Keratinocyte (primary cell): ENCODE data around the gene PLD4. TPM values are rescaled to one million over a fixed set of nuclear protein-coding genes. Genes with fewer than 3 reads are reported as not detected.

Source experiments
- DNase-seq: peaks from one replicate; pipeline ENCODE4 v3.0.0-alpha.2; 2011; ENCODE audit warnings: low read depth, missing footprints, low spot score
- FAIRE-seq: peaks from 2 replicates; lab custom pipeline; 2011; peaks lifted over from hg19 to GRCh38; lab: Jason Lieb, UNC
- H2AFZ ChIP-seq: 2 replicates; pipeline ENCODE4 v1.6.0; 2012; ENCODE audit warnings: low read length, control low read depth, inconsistent platforms; ENCODE audit not compliant: control insufficient read depth
- H3K27ac ChIP-seq: 2 replicates; pipeline ENCODE4 v1.5.1; 2011; ENCODE audit warnings: low read length; ENCODE audit not compliant: control insufficient read depth, insufficient read depth
- H3K27me3 ChIP-seq: 3 replicates; pipeline ENCODE4 v1.6.0; 2011; ENCODE audit warnings: low read length; ENCODE audit not compliant: control insufficient read depth, insufficient read depth; ENCODE audit errors: extremely low read depth
- H3K36me3 ChIP-seq, 2 experiments: 2 replicates in 1 of 2; 3 replicates in 1 of 2; pipeline ENCODE4 v1.5.1; 2011; ENCODE audit warnings: low read length in 2 of 2, mild to moderate bottlenecking in 1 of 2; ENCODE audit not compliant: control insufficient read depth in 2 of 2, insufficient read depth in 2 of 2; ENCODE audit errors: extremely low read depth in 1 of 2
- H3K4me1 ChIP-seq: 3 replicates; pipeline ENCODE4 v1.5.1; 2011; ENCODE audit warnings: low read length; ENCODE audit not compliant: control insufficient read depth, insufficient read depth; ENCODE audit errors: extremely low read depth
- H3K4me2 ChIP-seq: 3 replicates; pipeline ENCODE4 v1.6.0; 2011; ENCODE audit warnings: low read depth, low read length; ENCODE audit not compliant: control insufficient read depth, insufficient read depth; ENCODE audit errors: extremely low read depth
- H3K4me3 ChIP-seq, 3 experiments: fragments of 200-600 bp in 1 of 3; sonication (generic) in 1 of 3; 2 replicates in 2 of 3; 3 replicates in 1 of 3; pipeline ENCODE4 v1.5.1; 2011 to 2016; ENCODE audit warnings: low read length in 3 of 3, mild to moderate bottlenecking in 3 of 3, control low read depth in 2 of 3, inconsistent platforms in 1 of 3, low read depth in 1 of 3, mixed read lengths in 1 of 3, mixed run types in 1 of 3, moderate library complexity in 1 of 3; ENCODE audit not compliant: control insufficient read depth in 2 of 3, insufficient read depth in 2 of 3; ENCODE audit errors: extremely low read depth in 1 of 3
- H3K79me2 ChIP-seq: 2 replicates; pipeline ENCODE4 v1.6.0; 2012; ENCODE audit warnings: low read length; ENCODE audit not compliant: control insufficient read depth, insufficient read depth
- H3K9ac ChIP-seq: 3 replicates; pipeline ENCODE4 v1.6.0; 2011; ENCODE audit warnings: low read length; ENCODE audit not compliant: control insufficient read depth, insufficient read depth; ENCODE audit errors: extremely low read depth
- H3K9me1 ChIP-seq: 3 replicates; pipeline ENCODE4 v1.6.0; 2011; ENCODE audit warnings: low read length; ENCODE audit not compliant: control insufficient read depth, insufficient read depth; ENCODE audit errors: extremely low read depth
- H3K9me3 ChIP-seq: 2 replicates; pipeline ENCODE4 v1.5.1; 2012; ENCODE audit warnings: low read depth, low read length; ENCODE audit not compliant: control insufficient read depth
- H4K20me1 ChIP-seq: 3 replicates; pipeline ENCODE4 v1.6.0; 2011; ENCODE audit warnings: low read length; ENCODE audit not compliant: control insufficient read depth, insufficient read depth; ENCODE audit errors: extremely low read depth
- CTCF ChIP-seq, 3 experiments: IDR thresholded peaks in 1 of 3; conservative IDR thresholded peaks in 1 of 3; optimal IDR thresholded peaks in 1 of 3; 2 replicates in 2 of 3; 3 replicates in 1 of 3; pipeline versions ENCODE3 to v1.5.1; 2011; ENCODE audit warnings: low read length in 3 of 3, mild to moderate bottlenecking in 3 of 3, moderate library complexity in 2 of 3, control low read depth in 1 of 3, inconsistent platforms in 1 of 3; ENCODE audit not compliant: insufficient read depth in 2 of 3; ENCODE audit errors: extremely low read depth in 1 of 3
- EZH2 ChIP-seq: IDR thresholded peaks from one replicate; pipeline ENCODE4 v1.6.1; 2012; ENCODE audit warnings: inconsistent platforms, mild to moderate bottlenecking, low read length, moderate library complexity
- dilution Hi-C: fragments of 300-500 bp; cut with MboI; formaldehyde crosslinking; loops from one replicate; pipeline ENCODE4 v1.7.0; 2020; ENCODE audit warnings: low sequenced_read_pairs; ENCODE audit not compliant: extremely low pct_ligation_motif_present
- polyA plus RNA-seq, 5 experiments: library from polyadenylated mRNA; depleted of rRNA in 3 of 5; stranded (reverse) in 3 of 5; stranded (forward) in 1 of 5; unstranded in 1 of 5; fragments of >200 nt; gene quantifications; 1 replicate in 1 of 5; 2 replicates in 3 of 5; 3 replicates in 1 of 5; pipeline versions ENCODE4 v1.2.1 to v1.2.3, GENCODE V29; 2011 to 2012; ENCODE audit warnings: missing spikeins in 2 of 5, low read depth in 1 of 5, low replicate concordance in 1 of 5

Gene PLD4
- polyA plus RNA-seq, 1 donor (not counting 4 experiments of a cell fraction or from before 2014, with no cell fraction given), result not detected

- FAIRE-seq (no peak), DNase-seq (no peak)
- no peak overlapping the region for H3K4me2 ChIP-seq
- dilution Hi-C loops, result no loop called here
- no peak overlapping the region for H3K27ac ChIP-seq
- no peak overlapping the region for H3K9ac ChIP-seq
- H3K79me2 ChIP-seq, result no peaks in the 10 kb centered on the region
- H4K20me1 ChIP-seq, result no peaks in the 10 kb centered on the region
- peaks cover 24% of the 10 kb centered on the region for H3K27me3 ChIP-seq
- no peaks in the 10 kb centered on the region for H3K9me3 ChIP-seq
- H3K36me3 ChIP-seq, result no peaks in the 10 kb centered on the region
- TF ChIP-seq EZH2 (no peak), CTCF (optimal IDR thresholded peaks at IDR 0.05 in 1 of 3, IDR thresholded peaks at IDR 0.05 in 1 of 3, conservative IDR thresholded peaks at IDR 0.05 in 1 of 3; ENCODE audit: extremely low read depth in 1 of 3, insufficient read depth in 2 of 3, low read length in 3 of 3) (no peak)
- no peak overlapping the region for H3K4me3 ChIP-seq
- H3K4me1 ChIP-seq, result no peaks in the 10 kb centered on the region
- H3K9me1 ChIP-seq, result no peaks in the 10 kb centered on the region
- H2AFZ ChIP-seq, result no peak overlapping the region
Observed at GRCh38 chr14:104931771-104932675, 7.3 kb downstream of the PLD4 start.

DNA sequence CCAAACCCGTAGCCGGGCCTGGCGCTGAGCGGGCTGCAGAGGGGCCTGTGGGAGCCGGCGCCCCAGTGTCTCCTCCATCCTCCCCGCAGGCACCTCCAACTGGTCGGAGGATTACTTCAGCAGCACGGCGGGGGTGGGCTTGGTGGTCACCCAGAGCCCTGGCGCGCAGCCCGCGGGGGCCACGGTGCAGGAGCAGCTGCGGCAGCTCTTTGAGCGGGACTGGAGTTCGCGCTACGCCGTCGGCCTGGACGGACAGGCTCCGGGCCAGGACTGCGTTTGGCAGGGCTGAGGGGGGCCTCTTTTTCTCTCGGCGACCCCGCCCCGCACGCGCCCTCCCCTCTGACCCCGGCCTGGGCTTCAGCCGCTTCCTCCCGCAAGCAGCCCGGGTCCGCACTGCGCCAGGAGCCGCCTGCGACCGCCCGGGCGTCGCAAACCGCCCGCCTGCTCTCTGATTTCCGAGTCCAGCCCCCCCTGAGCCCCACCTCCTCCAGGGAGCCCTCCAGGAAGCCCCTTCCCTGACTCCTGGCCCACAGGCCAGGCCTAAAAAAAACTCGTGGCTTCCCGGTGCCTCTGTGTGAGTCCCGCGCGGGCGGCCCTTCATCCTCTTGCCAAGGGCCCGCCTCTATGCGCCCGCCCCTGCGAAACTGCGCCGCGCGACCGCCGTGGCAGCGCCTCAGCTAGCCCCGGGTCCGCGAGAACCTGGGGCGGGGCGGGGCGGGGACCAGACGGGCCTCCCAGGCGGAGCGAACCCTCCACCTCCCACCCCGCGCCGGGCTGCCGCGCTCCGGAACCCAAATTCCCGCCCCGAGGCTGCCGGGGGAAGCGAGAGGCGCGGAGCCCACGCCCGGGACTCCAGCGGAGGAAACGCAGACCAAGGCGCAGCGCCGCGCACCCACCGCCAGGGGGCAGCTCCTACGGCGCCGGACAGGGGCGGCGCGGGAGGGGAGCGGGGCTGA is 8.3 kb downstream of the PLD4 start:
- Histone ChIP-seq H3K4me3 (peak overlapping the region; percentile 36 to 59 (median 47)), H2AFZ (peak overlapping the region; percentile 2), H3K9me3 (no peaks in the 10 kb centered on the region), H3K36me3 (no peaks in the 10 kb centered on the region), H3K4me1 (no peaks in the 10 kb centered on the region), H3K79me2 (no peaks in the 10 kb centered on the region), H3K27me3 (peaks cover 24% of the 10 kb centered on the region), H3K9me1 (no peaks in the 10 kb centered on the region), H3K9ac (peak overlapping the region; percentile 35), H4K20me1 (no peaks in the 10 kb centered on the region), H3K27ac (no peak overlapping the region), H3K4me2 (peak overlapping the region; percentile 61)
- dilution Hi-C loops, result no loop called here
- TF ChIP-seq CTCF (optimal IDR thresholded peaks at IDR 0.05 in 1 of 3, IDR thresholded peaks at IDR 0.05 in 1 of 3, conservative IDR thresholded peaks at IDR 0.05 in 1 of 3; ENCODE audit: extremely low read depth in 1 of 3, insufficient read depth in 2 of 3, low read length in 3 of 3), result peak in 2 of 3 experiments; percentile 75 to 87
- TF ChIP-seq EZH2, result no peak
- DNase-seq (no peak), FAIRE-seq (no peak)
